GM19239 (cell line): Measurements from ENCODE around the gene PIGB.
A peak's percentile ranks its signal among the peaks of the same experiment; 100 is the strongest.
"Not testable (repeated sequence)": the region's sequence is repeated elsewhere in the genome, so short reads cannot be mapped to it uniquely, and the experiment has no call there.

Experiments used
- DNase-seq: peaks from one replicate; pipeline ENCODE4 v3.0.0; 2011; ENCODE audit warnings: low spot score; ENCODE audit not compliant: insufficient read length
- FAIRE-seq: peaks from 2 replicates; lab custom pipeline; 2011; peaks lifted over from hg19 to GRCh38; lab: Jason Lieb, UNC

The PIGB gene

DNA sequence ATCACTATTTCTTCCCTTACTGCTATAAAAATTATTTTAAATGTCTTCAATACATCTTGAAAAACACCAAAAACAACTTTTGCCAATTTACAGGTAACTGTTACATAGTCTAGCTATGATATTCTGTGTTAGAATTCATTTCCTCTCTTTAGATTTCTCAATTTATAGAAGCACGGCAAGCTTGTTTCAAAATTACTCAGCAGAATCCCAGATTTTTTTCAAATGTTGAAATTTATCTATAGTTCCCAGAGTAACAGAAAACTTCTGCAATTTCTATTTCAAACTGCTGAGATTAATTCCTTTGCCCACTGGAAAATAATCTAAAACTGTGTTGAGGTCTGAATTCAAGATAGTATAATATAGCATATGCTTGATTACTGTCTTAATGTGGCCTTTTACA, 48.0 kb downstream of the PIGB start:
- no peak for FAIRE-seq
- DNase-seq, result no peak

GRCh38 chr15:55372701-55373440, 53.8 kb downstream of the PIGB start:
- FAIRE-seq, result peak; percentile 79
- DNase-seq, result peak; percentile 5

- FAIRE-seq, result no peak
- DNase-seq, result no peak
Observed at GRCh38 chr15:55379095-55379494, 60.1 kb downstream of the PIGB start.

- DNase-seq, result no peak
- FAIRE-seq, result no peak
Observed at GRCh38 chr15:55381595-55381994, 62.6 kb downstream of the PIGB start.

DNA sequence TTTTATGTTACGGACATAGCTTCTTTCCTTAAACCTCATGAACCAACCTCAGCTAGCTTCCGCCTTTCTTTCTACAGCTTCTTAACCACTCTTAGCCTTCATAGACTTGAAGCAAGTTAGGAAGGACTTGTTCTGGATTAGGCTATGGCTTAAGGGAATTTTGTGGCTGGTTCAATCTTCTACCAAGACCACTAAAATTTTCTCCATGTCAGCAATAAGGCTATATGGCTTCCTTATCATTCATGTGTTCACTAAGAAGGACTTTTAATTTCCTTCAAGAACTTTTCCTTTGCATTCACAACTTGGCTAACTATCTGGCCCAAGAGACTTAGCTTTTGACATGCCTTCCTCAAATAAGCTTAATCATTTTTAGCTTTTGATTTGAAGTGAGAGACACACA, 64.7 kb downstream of the PIGB start:
- DNase-seq, result no peak
- no peak for FAIRE-seq

DNA sequence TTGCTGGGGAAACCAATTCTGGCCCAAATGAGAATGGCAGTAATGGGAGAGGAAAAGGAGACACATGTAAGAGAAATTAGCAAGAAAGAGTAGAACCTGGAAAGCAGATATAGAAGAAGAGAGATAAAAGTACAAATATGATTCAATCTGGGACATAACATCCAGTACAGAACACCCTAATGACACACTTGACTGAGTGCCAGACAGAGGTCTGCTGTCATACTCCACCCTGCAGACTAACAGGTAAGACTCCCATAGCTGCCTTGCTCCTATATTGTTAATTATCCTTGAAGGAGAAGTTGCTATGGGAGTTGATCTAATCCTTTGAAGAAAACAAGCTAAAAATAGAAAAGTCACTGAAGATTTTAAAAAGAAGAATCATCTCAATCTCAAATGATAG, 68.0 kb downstream of the PIGB start:
- DNase-seq, result no peak
- FAIRE-seq, result no peak

- no peak for FAIRE-seq
- no peak for DNase-seq
Observed at GRCh38 chr15:55389264-55389607, 70.2 kb downstream of the PIGB start.

GRCh38 chr15:55394694-55395093, 75.7 kb downstream of the PIGB start:
- no peak for FAIRE-seq

DNA sequence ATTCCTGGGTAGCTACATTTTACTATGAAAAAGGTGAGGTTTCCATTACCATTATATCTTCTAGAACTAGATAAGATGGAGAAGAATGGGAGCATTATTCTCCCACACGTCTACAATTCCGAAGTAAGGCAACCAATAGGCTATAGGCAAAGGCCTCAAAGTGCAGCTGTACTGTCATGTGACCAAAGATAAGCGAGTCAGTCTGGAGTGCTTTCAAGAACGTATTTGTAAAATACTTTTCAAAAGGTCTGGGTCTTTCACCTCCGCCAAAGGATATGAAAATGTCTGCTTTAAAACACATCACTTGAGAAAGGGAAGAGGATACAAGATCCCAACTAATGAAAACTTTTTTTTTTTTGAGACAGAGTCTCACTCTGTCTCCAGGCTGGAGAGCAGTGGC, 79.2 kb downstream of the PIGB start:
- DNase-seq, result no peak
- no peak for FAIRE-seq

More at GRCh38 chr15:55394694-55395093, 75.7 kb downstream of the PIGB start:
- no peak for DNase-seq

GRCh38 chr15:55400050-55400449, 81.0 kb downstream of the PIGB start:
- DNase-seq, FAIRE-seq: not testable (repeated sequence)

- DNase-seq (no peak), FAIRE-seq (no peak)
Observed at GRCh38 chr15:55401786-55402246, 82.8 kb downstream of the PIGB start.

DNA sequence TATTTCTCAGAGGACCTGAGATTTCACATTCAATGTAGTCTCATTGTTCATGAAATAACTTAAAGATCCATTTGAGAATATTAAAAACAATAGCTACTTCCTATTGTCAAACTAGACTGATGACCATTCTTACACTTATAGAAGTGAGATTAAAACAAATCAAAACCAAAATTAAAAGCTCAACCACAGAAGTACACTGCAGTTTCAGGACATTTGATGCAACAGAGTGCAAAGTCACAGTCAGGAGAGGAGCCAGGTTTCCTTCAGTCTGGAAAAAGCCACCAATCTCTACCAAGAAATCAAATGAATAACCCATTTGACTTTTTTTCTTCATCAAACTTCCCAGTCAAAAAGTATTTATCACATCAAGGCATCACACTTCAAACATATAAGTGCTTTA, 83.7 kb downstream of the PIGB start:
- FAIRE-seq (peak; percentile 80), DNase-seq (no peak)

DNA sequence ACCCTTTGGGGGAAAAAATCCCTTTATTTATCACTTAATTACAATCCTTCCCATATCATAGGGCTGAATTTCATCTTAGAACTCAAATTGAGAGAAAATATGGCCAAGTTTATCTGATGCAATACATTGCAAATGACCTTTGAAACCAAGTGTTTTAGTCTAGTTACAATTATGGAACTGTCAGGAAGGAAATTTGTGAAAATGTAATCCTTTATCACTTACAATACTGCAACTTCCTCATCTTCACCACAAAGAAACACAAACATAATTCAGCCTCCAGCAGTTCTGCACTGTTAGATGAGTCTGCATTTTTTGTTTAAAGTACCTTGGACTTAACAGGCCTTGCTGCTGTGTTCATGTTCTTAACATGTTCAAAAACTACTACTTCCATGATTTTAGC, 84.5 kb downstream of the PIGB start:
- peak; percentile 49 for FAIRE-seq

More for the DNA sequence above, 84.5 kb downstream of the PIGB start:
- peak; percentile 9 for DNase-seq
